GM21381 (cell line): ENCODE data around the gene SEPTIN10.
"Not testable (repeated sequence)": the region's sequence is repeated elsewhere in the genome, so short reads cannot be mapped to it uniquely, and the experiment has no call there.

Source experiments
- ATAC-seq: cut with Tn5 transposase; IDR thresholded peaks from one replicate; pipeline ENCODE4 v1.9.1; 2021; ENCODE audit warnings: mild to moderate bottlenecking, moderate library complexity; ENCODE audit not compliant: unreplicated experiment

SEPTIN10 gene

GRCh38 chr2:109635426-109636304 is 21.9 kb upstream of the SEPTIN10 start:
- no peak for ATAC-seq

GRCh38 chr2:109633284-109633961 is 19.7 kb upstream of the SEPTIN10 start:
- ATAC-seq = no peak

GRCh38 chr2:109632158-109632789 is 18.5 kb upstream of the SEPTIN10 start:
- no peak for ATAC-seq

GRCh38 chr2:109631741-109632140 is 18.0 kb upstream of the SEPTIN10 start:
- ATAC-seq = no peak

GRCh38 chr2:109630441-109631430 is 17.0 kb upstream of the SEPTIN10 start:
- no peak for ATAC-seq

GRCh38 chr2:109629867-109630266 is 16.1 kb upstream of the SEPTIN10 start:
- ATAC-seq = no peak

- not testable (repeated sequence) for ATAC-seq
Measured at GRCh38 chr2:109628321-109628720, 14.6 kb upstream of the SEPTIN10 start.

GRCh38 chr2:109624339-109624738 is 10.6 kb upstream of the SEPTIN10 start:
- ATAC-seq = no peak

GRCh38 chr2:109623923-109624322 is 10.2 kb upstream of the SEPTIN10 start:
- ATAC-seq = no peak

GRCh38 chr2:109623297-109623696 is 9.5 kb upstream of the SEPTIN10 start:
- ATAC-seq = no peak

GRCh38 chr2:109619032-109619615 is 5.4 kb upstream of the SEPTIN10 start:
- ATAC-seq = no peak

GRCh38 chr2:109616184-109616583 is 2.4 kb upstream of the SEPTIN10 start:
- ATAC-seq = no peak

- no peak for ATAC-seq
Measured at GRCh38 chr2:109615637-109616144, 1.9 kb upstream of the SEPTIN10 start.

GRCh38 chr2:109614715-109615636 is 1.2 kb upstream of the SEPTIN10 start:
- ATAC-seq = no peak

GRCh38 chr2:109613081-109613921 is 465 bp downstream of the SEPTIN10 start:
- peak; percentile 18 for ATAC-seq

- ATAC-seq = no peak
Measured at GRCh38 chr2:109611467-109612095, 2.2 kb downstream of the SEPTIN10 start.

- ATAC-seq = no peak
Measured at GRCh38 chr2:109609352-109610024, 4.3 kb downstream of the SEPTIN10 start.
